Testis (tissue), 2 donors: ENCODE data around the gene GPC3.

Experiments used
- POLR2A ChIP-seq: fragments of 450-650 bp; IDR thresholded peaks from one replicate; pipeline ENCODE4 v1.6.1; 2017; ENCODE audit warnings: antibody characterized with exemption, mild to moderate bottlenecking, moderate library complexity
- TF ChIP-seq, protein P1 (sequence below), 3 experiments: fragments of 450-650 bp in 2 of 3; fragments of 200-600 bp in 1 of 3; sonication (generic) in 1 of 3; IDR thresholded peaks; one replicate each; pipeline ENCODE4 v1.5.1; 2016 to 2019; ENCODE audit warnings: antibody characterized with exemption in 3 of 3, mild to moderate bottlenecking in 2 of 3, moderate library complexity in 1 of 3

DNA sequence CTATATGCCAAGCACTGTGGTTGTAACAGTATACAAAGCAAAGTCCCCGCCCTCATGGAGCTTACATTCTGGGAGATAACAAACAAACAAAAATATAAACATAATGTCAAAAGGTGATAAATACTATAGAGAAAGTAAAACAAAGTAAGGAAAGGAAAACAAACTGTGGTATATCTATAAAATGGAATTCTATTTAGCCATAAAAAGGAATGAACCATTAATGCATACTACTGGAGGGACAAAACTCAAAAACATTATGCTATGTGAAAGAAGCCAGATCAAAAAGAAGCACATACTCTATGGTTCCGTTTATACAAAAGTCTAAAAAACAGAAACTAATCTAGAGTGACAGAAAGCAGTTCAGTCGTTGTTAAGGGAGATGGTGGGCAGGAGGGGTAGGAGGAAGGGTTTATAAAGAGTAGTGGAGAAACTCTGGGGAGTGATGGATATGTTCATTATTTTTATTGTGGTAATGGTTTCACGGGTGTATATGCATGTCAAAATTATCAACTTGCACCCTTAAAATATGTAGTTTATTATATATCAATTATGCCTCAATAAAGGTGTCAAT, 31.5 kb downstream of the GPC3 start:
- TF ChIP-seq, protein P1, sequence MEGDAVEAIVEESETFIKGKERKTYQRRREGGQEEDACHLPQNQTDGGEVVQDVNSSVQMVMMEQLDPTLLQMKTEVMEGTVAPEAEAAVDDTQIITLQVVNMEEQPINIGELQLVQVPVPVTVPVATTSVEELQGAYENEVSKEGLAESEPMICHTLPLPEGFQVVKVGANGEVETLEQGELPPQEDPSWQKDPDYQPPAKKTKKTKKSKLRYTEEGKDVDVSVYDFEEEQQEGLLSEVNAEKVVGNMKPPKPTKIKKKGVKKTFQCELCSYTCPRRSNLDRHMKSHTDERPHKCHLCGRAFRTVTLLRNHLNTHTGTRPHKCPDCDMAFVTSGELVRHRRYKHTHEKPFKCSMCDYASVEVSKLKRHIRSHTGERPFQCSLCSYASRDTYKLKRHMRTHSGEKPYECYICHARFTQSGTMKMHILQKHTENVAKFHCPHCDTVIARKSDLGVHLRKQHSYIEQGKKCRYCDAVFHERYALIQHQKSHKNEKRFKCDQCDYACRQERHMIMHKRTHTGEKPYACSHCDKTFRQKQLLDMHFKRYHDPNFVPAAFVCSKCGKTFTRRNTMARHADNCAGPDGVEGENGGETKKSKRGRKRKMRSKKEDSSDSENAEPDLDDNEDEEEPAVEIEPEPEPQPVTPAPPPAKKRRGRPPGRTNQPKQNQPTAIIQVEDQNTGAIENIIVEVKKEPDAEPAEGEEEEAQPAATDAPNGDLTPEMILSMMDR (IDR thresholded peaks at IDR 0.05), result no peak
- no peak for TF ChIP-seq POLR2A
